ENCODE results near the gene PPA2.

GRCh38 chr4:105483840-105484239 lies 10.0 kb upstream of the PPA2 start:
- TF ChIP-seq CTCF (IDR thresholded peaks at IDR 0.05) (no peak), POLR2A (IDR thresholded peaks at IDR 0.05) (no peak)

All from adrenal gland (tissue), 5 donors.